Measurements from ENCODE around the gene SLC23A3.

The SLC23A3 gene

GRCh38 chr2:219169930-219170654 is at the start of gene SLC23A3:
Gene SLC23A3 (minus strand): TSS chr2:219170029. CDS start chr2:219169984, 45 bp downstream.
- no peak for DNase-seq

GRCh38 chr2:219218732-219219701 is 49.2 kb upstream of the SLC23A3 start, which contains the start of gene ABCB6:
Gene ABCB6 (minus strand): TSS chr2:219218958. CDS start chr2:219218673, 285 bp downstream.
- no peak for DNase-seq

- DNase-seq = no peak
Observed at GRCh38 chr2:219218217-219218731, 48.4 kb upstream of the SLC23A3 start.

GRCh38 chr2:219216535-219216915 is 46.7 kb upstream of the SLC23A3 start:
- no peak for DNase-seq

- DNase-seq = no peak
Observed at GRCh38 chr2:219215871-219216534, 46.2 kb upstream of the SLC23A3 start.

- DNase-seq = no peak
Observed at GRCh38 chr2:219214786-219215185, 45.0 kb upstream of the SLC23A3 start.

GRCh38 chr2:219214141-219214540 is 44.3 kb upstream of the SLC23A3 start:
- no peak for DNase-seq

GRCh38 chr2:219213486-219214071 is 43.8 kb upstream of the SLC23A3 start:
- no peak for DNase-seq

- DNase-seq = no peak
Observed at GRCh38 chr2:219213026-219213415, 43.2 kb upstream of the SLC23A3 start.

- DNase-seq = no peak
Observed at GRCh38 chr2:219210886-219211362, 41.1 kb upstream of the SLC23A3 start.

GRCh38 chr2:219210196-219210885 is 40.5 kb upstream of the SLC23A3 start:
- DNase-seq = no peak

- peak; percentile 60 for DNase-seq
Observed at GRCh38 chr2:219209236-219210195, 39.7 kb upstream of the SLC23A3 start.

GRCh38 chr2:219207884-219208740 is 38.3 kb upstream of the SLC23A3 start:
- no peak for DNase-seq

- DNase-seq = no peak
Observed at GRCh38 chr2:219207134-219207883, 37.5 kb upstream of the SLC23A3 start.

- peak; percentile 79 for DNase-seq
Observed at GRCh38 chr2:219206328-219207133, 36.7 kb upstream of the SLC23A3 start, which contains the start of gene ZFAND2B. Gene ZFAND2B (plus strand): TSS chr2:219206782. CDS start chr2:219206988, 206 bp downstream.

- no peak for DNase-seq
Observed at GRCh38 chr2:219205981-219206327, 36.1 kb upstream of the SLC23A3 start.

GRCh38 chr2:219205165-219205538 is 35.3 kb upstream of the SLC23A3 start:
- no peak for DNase-seq

All from GF-D8 (cell line).